Amniotic epithelial cell (primary cell): Measurements from ENCODE around the gene SLC39A10.
A peak's percentile ranks its signal among the peaks of the same experiment; 100 is the strongest.

ENCODE experiments used
- DNase-seq: peaks from one replicate; pipeline ENCODE4 v3.0.0-alpha.2; 2010; ENCODE audit warnings: low read depth

Gene SLC39A10

GRCh38 chr2:195727106-195727505, 70.1 kb downstream of the SLC39A10 start:
- no peak for DNase-seq

DNA sequence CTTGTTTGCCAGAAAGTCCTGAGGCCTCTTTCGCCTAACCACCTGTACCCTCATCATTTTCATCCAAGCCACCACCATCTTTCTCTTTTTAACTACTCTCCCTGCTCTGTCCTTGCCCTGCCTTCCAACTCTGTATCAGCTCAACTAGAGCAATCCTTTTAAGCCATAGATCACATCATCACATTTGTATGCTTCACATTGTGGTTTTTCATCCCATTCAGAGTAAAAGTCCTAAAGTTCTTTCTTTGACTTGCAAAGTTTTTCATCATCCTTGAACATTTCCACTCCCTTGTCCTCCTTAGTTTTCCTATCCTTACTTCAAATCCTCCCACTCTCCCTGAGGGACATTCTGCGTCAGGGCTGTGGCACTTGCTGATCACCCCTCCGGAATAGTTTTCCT, 73.9 kb downstream of the SLC39A10 start:
- peak; percentile 24 for DNase-seq

- DNase-seq: no peak
Observed at GRCh38 chr2:195732574-195732973, 75.5 kb downstream of the SLC39A10 start.

- DNase-seq: no peak
Observed at GRCh38 chr2:195733831-195734230, 76.8 kb downstream of the SLC39A10 start.

GRCh38 chr2:195734395-195734794, 77.4 kb downstream of the SLC39A10 start:
- no peak for DNase-seq

DNA sequence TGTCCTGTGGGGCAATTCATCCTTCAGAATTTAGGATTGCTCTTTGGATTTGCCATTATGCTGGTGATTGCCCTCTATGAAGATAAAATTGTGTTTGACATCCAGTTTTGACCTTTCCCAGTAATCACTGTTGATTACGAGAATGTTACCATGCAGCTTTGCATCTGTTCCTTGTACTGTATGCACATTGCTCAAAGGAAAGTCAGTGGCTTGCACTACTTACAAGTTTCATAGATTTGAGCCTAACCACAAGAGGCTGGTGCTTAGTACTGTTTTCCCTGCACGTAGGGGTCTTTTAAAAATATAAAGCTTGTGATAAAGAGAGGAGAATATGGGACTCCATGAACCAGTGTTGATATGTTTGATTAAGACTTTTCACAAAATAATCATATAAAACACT, 77.9 kb downstream of the SLC39A10 start:
- no peak for DNase-seq

DNA sequence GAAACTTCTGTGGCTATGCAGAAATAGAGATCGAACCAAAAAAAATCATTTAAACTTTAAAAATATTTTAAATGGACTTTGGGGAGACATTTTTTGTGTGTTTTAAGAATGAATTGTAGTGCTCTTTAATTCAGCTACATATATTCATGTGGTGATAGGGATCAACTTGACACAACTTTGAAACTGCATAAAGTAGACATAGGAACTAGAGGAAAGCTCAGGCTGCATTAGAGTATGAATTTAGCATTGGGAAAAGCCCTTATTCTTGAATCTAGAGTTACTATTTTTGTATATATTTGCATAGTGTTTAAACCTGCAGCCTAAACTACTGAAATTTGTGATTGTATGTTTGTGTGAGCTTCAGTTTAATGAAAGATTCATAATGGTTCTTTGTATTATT, 78.3 kb downstream of the SLC39A10 start:
- DNase-seq: no peak

DNA sequence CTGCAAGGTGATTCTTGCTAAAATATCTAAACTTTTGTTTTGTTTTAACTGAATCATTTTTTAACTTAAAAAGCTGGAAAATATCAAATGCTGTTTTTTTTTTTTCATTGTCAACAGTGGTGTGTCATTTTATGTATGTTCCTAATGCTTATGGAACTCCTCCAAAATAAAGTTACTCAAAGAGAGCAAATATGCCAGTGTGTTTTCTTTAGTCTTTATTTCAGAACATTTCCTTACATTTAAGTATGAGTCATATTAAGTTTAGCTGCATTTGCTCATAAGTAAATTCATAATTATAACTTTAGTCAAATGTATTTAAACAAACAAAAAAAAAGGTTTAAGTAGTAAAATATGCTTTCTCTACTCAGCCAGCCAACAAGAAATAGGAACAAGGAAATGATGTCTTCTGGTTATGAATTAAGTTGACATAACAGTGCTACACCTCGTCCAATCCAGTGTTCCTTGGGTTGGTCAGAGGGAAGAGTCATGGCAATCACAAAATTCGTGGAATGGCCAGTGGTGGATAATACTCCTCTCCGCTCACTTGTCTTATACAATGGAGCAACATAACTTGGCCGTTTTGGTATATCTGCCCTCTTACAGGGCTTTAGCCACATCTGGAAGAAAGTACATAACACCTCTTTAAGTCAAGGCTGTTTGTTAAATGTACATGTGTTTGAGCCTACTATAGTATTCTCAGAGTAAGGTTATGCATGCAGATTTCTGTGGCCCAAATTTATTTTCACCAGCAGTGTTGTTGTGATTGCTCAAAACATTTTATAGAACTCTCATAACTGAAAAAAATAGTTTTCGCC, 80.7 kb downstream of the SLC39A10 start:
- no peak for DNase-seq

DNA sequence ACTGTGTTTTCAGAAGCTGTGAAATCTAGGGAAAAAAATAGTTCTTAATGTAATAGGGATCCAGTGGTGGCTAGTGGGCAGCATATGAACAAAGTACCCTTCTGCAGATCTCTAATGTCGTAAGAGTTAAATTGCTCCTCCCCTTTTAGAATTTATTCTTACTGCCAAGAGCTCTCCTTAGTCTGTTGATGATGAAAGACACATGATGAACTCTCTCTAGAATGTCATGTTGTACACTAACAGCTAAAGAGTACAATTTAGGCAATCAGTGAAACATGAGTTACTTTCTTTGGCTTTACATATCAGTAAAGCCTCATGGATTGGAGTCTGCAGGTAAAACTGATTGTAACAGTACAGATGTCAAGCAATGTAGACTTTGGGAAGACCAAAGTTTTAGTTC, 84.2 kb downstream of the SLC39A10 start:
- peak; percentile 55 for DNase-seq

GRCh38 chr2:195756218-195756942, 99.4 kb downstream of the SLC39A10 start:
- no peak for DNase-seq

GRCh38 chr2:195758846-195759245, 101.8 kb downstream of the SLC39A10 start:
- DNase-seq: no peak

- no peak for DNase-seq
Observed at GRCh38 chr2:195759877-195760276, 102.9 kb downstream of the SLC39A10 start.

- DNase-seq: peak; percentile 38
Observed at GRCh38 chr2:195763866-195764265, 106.8 kb downstream of the SLC39A10 start.

DNA sequence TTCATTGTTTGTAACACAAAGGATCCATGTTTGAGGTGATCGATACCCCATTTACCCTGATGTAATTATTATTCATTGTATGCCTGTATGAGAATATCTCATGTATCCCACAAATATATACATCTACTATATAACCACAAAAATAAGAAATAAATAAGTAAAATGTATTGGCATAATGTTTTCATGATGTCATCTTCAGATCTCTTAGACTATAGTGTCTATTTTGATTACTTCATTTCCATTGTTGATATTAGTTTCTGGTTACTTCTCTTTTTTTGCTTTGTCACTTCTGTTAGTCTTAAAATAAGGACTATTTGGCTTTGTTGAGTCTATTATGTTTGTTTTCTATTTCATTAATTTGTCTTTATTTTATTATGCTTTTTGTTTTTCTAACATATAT, 109.7 kb downstream of the SLC39A10 start:
- no peak for DNase-seq

DNA sequence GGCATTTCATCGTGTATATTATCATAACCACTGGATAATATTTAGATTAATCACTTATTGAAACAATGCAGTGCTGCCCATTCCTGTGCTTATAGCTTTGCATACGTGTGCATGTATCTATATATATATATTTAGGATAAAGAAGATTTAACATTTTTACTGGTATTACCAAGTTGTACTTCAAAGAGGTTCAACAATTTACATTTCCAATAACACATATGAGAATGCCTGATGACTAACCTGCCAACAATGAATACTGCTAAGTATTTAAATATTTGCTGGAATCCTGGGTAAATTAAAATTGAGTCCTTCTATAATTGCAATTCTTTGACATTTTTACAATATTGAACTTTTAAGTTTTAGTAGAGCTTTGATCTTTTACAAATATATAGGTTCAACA, 111.4 kb downstream of the SLC39A10 start:
- no peak for DNase-seq

DNA sequence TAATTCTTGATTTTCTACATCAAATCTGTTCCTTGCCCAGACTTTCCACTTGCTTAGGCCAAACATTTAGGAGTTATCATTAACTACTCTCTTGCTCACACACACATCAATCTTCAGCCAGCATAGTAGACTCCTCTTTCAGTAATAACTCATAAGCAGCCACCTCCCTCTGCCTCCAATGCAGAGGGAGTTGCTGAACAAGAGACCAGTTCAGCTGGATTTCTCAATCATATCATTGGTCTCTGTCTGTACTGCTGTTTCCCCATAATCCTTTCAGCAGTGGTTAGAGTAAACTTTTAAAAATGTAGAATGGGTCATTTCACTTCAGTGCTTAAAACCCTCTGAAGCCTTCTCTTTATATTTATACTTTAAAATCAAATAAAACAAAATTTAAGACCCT, 112.9 kb downstream of the SLC39A10 start:
- DNase-seq: peak; percentile 85

- DNase-seq: no peak
Observed at GRCh38 chr2:195779491-195779890, 122.5 kb downstream of the SLC39A10 start.

DNA sequence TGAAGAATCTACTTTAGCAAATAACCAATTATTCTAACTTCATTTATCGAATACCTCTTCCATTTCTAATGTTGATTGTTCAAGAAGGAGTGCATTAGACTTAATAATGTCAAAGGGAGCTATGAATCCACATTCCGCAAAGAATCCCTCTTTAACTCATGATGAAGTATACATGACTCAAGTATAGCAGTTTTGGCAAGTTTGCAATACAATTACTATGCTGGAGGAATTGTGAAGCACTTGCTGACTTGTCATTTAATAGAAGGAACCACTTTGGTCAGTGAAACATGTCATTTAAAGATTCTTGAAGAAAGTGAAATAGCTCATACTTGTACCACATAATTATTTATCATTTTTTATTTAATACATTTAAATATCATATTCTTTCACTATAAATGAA, 125.1 kb downstream of the SLC39A10 start:
- no peak for DNase-seq
